Calu3 (cell line): Measurements from ENCODE around the gene SLC22A1. TPM values are rescaled to one million over a fixed set of nuclear protein-coding genes. Genes with fewer than 3 reads are reported as not detected.

ENCODE experiments used
- BruUV-seq: library from RNA; stranded (reverse); fragments of 400-500 nt; replicated peaks from 2 replicates; lab custom pipeline; 2021; lab: Mats Ljungman, UMichigan
- CTCF ChIA-PET: fragments of 300-600 bp; sonication (Branson Sonifier 250); formaldehyde crosslinking; loops from one replicate; lab custom pipeline; 2022; ENCODE audit warnings: antibody characterized with exemption; lab: Charles Lee
- DNase-seq: peaks from one replicate; pipeline ENCODE4 v3.0.0; 2022
- H3K27ac Mint-ChIP-seq: one replicate; pipeline ENCODE4 v1.8.0; 2022; ENCODE audit warnings: mixed read lengths; ENCODE audit not compliant: unreplicated experiment
- H3K27me3 Mint-ChIP-seq: one replicate; pipeline ENCODE4 v1.8.0; 2022; ENCODE audit warnings: mixed read lengths; ENCODE audit not compliant: unreplicated experiment
- H3K36me3 Mint-ChIP-seq: one replicate; pipeline ENCODE4 v1.8.0; 2022; ENCODE audit warnings: mild to moderate bottlenecking, moderate library complexity, mixed read lengths; ENCODE audit not compliant: insufficient read depth, unreplicated experiment
- H3K4me1 Mint-ChIP-seq: one replicate; pipeline ENCODE4 v1.8.0; 2022; ENCODE audit warnings: mild to moderate bottlenecking, low read depth, mixed read lengths; ENCODE audit not compliant: unreplicated experiment
- H3K4me3 Mint-ChIP-seq: one replicate; pipeline ENCODE4 v1.8.0; 2022; ENCODE audit warnings: mild to moderate bottlenecking, low read depth, moderate library complexity, mixed read lengths; ENCODE audit not compliant: unreplicated experiment
- H3K9me3 Mint-ChIP-seq: one replicate; pipeline ENCODE4 v1.8.0; 2022; ENCODE audit warnings: low read depth, mixed read lengths; ENCODE audit not compliant: unreplicated experiment
- intact Hi-C: fragments of 100-400 bp; cut with micrococcal nuclease; formaldehyde crosslinking; loops from one replicate; pipeline ENCODE4 v1.10.0; 2022; ENCODE audit not compliant: unreplicated experiment
- total RNA-seq: library from RNA; stranded (reverse); gene quantifications from 2 replicates; pipeline ENCODE4 v1.2.3, GENCODE V29; 2022
- TF ChIP-seq, protein P1 (sequence below): fragments of 200-600 bp; IDR thresholded peaks from one replicate; pipeline ENCODE4 v1.8.0; 2022; ENCODE audit warnings: antibody characterized with exemption; ENCODE audit not compliant: unreplicated experiment

SLC22A1 gene
- total RNA-seq, 1 experiment from 2014 or later, result 5.0 TPM

DNA sequence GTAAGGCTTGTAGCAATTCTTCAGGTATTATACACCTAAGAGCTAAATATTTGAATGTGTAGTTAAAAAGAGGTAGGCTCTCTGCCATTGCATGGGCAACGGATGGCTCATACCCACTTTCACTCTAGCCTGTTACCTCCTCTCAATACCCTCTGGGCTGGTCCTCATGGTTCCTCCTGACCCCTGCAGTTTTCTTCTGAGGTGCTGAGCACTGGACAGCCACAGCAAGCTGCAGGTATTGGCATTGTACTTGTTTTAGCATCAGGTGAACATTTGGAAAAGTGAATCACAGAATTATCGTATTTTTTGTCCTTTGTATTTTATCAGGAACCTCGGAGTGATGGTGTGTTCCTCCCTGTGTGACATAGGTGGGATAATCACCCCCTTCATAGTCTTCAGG lies 32.9 kb downstream of the SLC22A1 start:
- CTCF ChIA-PET, result interaction anchor here (0.5 kb wide), 1 partner anchor 49 kb away, joined by 3 read pairs; no protein-coding TSS in a partner anchor
- intact Hi-C loops, result no loop called here
- BruUV-seq, result no TSS peak

DNA sequence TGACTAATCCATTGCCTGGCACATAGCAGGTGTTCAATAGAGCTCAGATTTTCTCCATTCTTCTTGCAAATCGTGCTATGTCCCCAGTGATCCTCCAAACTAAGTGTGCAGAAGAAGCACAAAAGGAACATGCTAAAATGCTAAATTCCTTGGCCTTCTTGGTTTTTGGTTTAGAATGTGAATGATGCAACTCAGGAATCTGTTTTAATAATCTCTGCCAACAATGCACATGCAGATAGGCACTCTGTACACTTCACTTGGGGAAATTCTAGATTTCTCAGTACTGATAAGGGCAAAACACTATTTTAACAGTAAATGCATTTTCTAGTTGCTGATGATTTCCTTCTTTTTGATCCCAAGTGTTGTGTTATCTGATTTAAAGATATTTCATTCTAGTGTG lies 35.2 kb downstream of the SLC22A1 start:
- H3K36me3 Mint-ChIP-seq, result no peaks in the 10 kb centered on the region
- H3K4me1 Mint-ChIP-seq, result no peaks in the 10 kb centered on the region
- H3K27ac Mint-ChIP-seq, result no peak overlapping the region
- intact Hi-C loops, result no loop called here
- BruUV-seq, result no TSS peak
- TF ChIP-seq, protein P1, sequence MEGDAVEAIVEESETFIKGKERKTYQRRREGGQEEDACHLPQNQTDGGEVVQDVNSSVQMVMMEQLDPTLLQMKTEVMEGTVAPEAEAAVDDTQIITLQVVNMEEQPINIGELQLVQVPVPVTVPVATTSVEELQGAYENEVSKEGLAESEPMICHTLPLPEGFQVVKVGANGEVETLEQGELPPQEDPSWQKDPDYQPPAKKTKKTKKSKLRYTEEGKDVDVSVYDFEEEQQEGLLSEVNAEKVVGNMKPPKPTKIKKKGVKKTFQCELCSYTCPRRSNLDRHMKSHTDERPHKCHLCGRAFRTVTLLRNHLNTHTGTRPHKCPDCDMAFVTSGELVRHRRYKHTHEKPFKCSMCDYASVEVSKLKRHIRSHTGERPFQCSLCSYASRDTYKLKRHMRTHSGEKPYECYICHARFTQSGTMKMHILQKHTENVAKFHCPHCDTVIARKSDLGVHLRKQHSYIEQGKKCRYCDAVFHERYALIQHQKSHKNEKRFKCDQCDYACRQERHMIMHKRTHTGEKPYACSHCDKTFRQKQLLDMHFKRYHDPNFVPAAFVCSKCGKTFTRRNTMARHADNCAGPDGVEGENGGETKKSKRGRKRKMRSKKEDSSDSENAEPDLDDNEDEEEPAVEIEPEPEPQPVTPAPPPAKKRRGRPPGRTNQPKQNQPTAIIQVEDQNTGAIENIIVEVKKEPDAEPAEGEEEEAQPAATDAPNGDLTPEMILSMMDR, result no peak
- no peaks in the 10 kb centered on the region for H3K9me3 Mint-ChIP-seq
- CTCF ChIA-PET, result no interaction called here
- no peak overlapping the region for H3K4me3 Mint-ChIP-seq
- H3K27me3 Mint-ChIP-seq, result no peaks in the 10 kb centered on the region
- DNase-seq, result no peak

More for the DNA sequence above, 32.9 kb downstream of the SLC22A1 start:
- TF ChIP-seq, protein P1, result no peak
- DNase-seq, result no peak
- no peak overlapping the region for H3K4me3 Mint-ChIP-seq
- no peaks in the 10 kb centered on the region for H3K4me1 Mint-ChIP-seq
- no peaks in the 10 kb centered on the region for H3K36me3 Mint-ChIP-seq
- no peaks in the 10 kb centered on the region for H3K9me3 Mint-ChIP-seq
- H3K27ac Mint-ChIP-seq, result no peak overlapping the region
- no peaks in the 10 kb centered on the region for H3K27me3 Mint-ChIP-seq

DNA sequence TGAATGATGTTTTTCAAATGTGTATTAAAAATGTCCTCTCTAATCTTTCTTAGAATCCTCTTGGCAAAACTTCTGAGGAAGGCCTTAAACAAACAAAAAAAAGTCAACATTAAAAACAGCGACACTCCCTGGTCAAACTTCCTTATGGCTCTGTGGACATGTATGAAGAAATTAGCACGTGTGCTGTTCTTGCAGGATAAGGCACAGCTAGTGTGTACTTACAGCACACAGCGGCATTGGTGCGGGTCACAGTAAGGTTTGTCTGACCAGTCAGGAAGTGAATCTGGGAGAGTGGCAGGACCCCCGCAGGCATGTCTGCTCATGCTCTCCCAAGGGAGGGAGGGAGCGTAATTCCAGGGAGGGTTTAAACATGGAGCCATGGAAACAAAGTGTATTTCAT lies 38.8 kb downstream of the SLC22A1 start:
- Mint-ChIP-seq H3K4me1 (no peaks in the 10 kb centered on the region), H3K27ac (no peak overlapping the region), H3K4me3 (no peak overlapping the region), H3K36me3 (no peaks in the 10 kb centered on the region), H3K9me3 (no peaks in the 10 kb centered on the region), H3K27me3 (no peaks in the 10 kb centered on the region)
- CTCF ChIA-PET, result no interaction called here
- TF ChIP-seq, protein P1, result no peak
- no TSS peak for BruUV-seq
- intact Hi-C loops, result no loop called here
- no peak for DNase-seq

DNA sequence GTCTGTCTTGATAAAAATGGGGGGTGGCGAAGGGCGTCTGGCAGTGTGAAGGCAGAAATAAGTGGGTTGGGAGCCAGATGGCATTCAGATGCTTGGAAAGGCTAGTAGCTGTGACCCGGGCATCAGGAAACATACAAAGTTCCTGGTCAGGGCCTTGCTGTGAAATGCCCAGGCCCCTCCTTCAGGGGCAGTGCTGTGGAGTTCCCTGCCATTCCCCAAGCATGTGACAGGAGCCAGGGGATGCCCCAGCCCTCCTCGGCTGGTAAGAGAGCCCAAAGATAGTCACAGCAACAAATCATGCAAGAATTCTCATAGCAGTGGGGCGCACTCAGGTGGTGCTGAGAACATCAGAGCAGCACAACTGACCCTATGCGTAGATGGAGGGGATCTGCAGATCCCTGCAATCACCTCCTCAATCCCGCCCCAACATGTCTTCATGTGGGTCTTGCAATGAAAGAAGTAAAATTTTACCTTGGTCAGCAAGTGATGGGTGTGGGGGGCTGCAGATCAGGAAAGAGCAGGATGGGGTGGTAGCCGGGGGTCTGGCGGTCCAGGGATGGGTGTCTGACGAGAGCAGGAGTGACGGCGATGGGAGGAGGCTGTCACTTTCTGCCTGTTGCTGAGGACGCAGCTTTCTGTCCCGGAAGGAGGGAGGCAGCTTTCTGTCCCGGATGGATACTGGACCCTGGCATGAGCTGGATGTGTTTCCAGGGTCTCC lies 39.5 kb downstream of the SLC22A1 start:
- intact Hi-C loops, result no loop called here
- no peak for DNase-seq
- no peaks in the 10 kb centered on the region for H3K4me1 Mint-ChIP-seq
- no peak overlapping the region for H3K27ac Mint-ChIP-seq
- no peaks in the 10 kb centered on the region for H3K36me3 Mint-ChIP-seq
- H3K27me3 Mint-ChIP-seq, result no peaks in the 10 kb centered on the region
- CTCF ChIA-PET, result no interaction called here
- H3K4me3 Mint-ChIP-seq, result no peak overlapping the region
- TF ChIP-seq, protein P1, result no peak
- no peaks in the 10 kb centered on the region for H3K9me3 Mint-ChIP-seq
- no TSS peak for BruUV-seq
